OCI-LY3 (cell line): ENCODE data around the gene C19orf25.

Experiments
- EZH2phosphoT487 ChIP-seq: fragments of 200-600 bp; shearing (Covaris generic); IDR thresholded peaks from 2 replicates; pipeline ENCODE4 v1.6.1; 2018; ENCODE audit warnings: antibody characterized with exemption, mixed run types, low read depth
- TF ChIP-seq, protein P1 (sequence below): fragments of 200-600, 300-600 bp; sonication (generic); IDR thresholded peaks from 2 replicates; pipeline ENCODE4 v1.5.1; 2014; ENCODE audit warnings: antibody characterized with exemption, low read length, low read depth

GRCh38 chr19:1526066-1526778 lies 47.2 kb upstream of the C19orf25 start:
- TF ChIP-seq, protein P1, sequence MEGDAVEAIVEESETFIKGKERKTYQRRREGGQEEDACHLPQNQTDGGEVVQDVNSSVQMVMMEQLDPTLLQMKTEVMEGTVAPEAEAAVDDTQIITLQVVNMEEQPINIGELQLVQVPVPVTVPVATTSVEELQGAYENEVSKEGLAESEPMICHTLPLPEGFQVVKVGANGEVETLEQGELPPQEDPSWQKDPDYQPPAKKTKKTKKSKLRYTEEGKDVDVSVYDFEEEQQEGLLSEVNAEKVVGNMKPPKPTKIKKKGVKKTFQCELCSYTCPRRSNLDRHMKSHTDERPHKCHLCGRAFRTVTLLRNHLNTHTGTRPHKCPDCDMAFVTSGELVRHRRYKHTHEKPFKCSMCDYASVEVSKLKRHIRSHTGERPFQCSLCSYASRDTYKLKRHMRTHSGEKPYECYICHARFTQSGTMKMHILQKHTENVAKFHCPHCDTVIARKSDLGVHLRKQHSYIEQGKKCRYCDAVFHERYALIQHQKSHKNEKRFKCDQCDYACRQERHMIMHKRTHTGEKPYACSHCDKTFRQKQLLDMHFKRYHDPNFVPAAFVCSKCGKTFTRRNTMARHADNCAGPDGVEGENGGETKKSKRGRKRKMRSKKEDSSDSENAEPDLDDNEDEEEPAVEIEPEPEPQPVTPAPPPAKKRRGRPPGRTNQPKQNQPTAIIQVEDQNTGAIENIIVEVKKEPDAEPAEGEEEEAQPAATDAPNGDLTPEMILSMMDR: no peak
- no peak for TF ChIP-seq EZH2phosphoT487
